Activated naive CD8-positive, alpha-beta T cell treated with anti-CD3 and anti-CD28 coated beads, Interleukin-2, amount 50 U/mL, for 24 hours (primary cell): ENCODE results near the gene KIAA2012.

ENCODE experiments used
- ATAC-seq: fragments of 150-1000 bp; cut with Tn5 transposase; one replicate; pipeline ENCODE4 v1.10.0; 2021
- DNase-seq: peaks from one replicate; pipeline ENCODE4 v3.0.0; 2021
- H3K27ac Mint-ChIP-seq: one replicate; pipeline ENCODE4 v1.8.0; 2021; ENCODE audit warnings: mild to moderate bottlenecking, mixed read lengths
- H3K27me3 Mint-ChIP-seq: one replicate; pipeline ENCODE4 v1.8.0; 2021; ENCODE audit warnings: mixed read lengths
- H3K36me3 Mint-ChIP-seq: one replicate; pipeline ENCODE4 v1.8.0; 2021; ENCODE audit warnings: low read depth, mixed read lengths
- H3K4me1 Mint-ChIP-seq: one replicate; pipeline ENCODE4 v1.8.0; 2021; ENCODE audit warnings: mixed read lengths
- H3K4me3 Mint-ChIP-seq: one replicate; pipeline ENCODE4 v1.8.0; 2021; ENCODE audit warnings: mild to moderate bottlenecking, moderate library complexity, mixed read lengths
- H3K9me3 Mint-ChIP-seq: one replicate; pipeline ENCODE4 v1.8.0; 2021; ENCODE audit warnings: mixed read lengths

KIAA2012 gene

DNA sequence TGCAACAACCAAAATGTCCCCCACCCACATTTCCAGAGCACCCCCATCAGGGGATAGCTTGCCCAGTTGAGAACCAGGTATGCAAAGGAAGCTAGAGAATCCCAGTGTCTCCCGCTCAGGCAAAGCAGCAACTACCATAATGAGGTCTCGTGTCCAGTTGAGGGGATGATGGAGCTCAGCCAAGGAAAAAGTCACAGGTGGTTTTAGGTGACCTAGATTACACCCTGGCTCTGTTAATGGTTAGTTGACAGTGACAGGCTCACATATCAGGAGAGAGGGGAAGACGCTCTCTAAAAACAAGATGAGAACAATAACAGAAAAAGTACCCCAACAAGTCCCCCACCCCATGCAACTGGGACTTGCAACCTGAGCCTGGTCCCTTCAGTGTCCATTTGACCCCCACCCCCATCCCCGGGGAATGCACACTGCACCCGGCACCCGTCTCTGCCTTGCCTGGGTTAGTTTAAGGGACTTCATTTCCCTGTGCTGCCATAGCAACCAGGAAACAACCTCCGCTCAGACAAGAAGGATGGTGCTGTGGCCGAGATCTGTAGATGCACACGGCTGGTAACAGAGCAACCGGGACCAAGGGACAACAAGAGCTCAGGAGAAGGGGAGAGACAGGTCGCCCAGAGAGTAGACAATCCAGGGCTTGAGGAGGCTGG, at the start of gene KIAA2012:
Gene KIAA2012 (plus strand): TSS at position 519 of the 665 bp plus-strand sequence. CDS start 373 bp downstream, outside the sequence.
- H3K36me3 Mint-ChIP-seq: no peaks in the 10 kb centered on the region
- no peak for DNase-seq
- H3K9me3 Mint-ChIP-seq: no peaks in the 10 kb centered on the region
- peaks cover 2% of the 10 kb centered on the region for H3K27me3 Mint-ChIP-seq
- no peak for ATAC-seq
- H3K4me1 Mint-ChIP-seq: peaks cover 3% of the 10 kb centered on the region
- H3K4me3 Mint-ChIP-seq: no peak within 1 kb of the TSS
- no peak within 1 kb of the TSS for H3K27ac Mint-ChIP-seq

- Mint-ChIP-seq H3K4me1 (no peaks in the 10 kb centered on the region), H3K27ac (no peak overlapping the region), H3K9me3 (no peaks in the 10 kb centered on the region), H3K4me3 (no peak overlapping the region), H3K27me3 (peaks cover 5% of the 10 kb centered on the region), H3K36me3 (no peaks in the 10 kb centered on the region)
- DNase-seq: no peak
- ATAC-seq: no peak
Measured at GRCh38 chr2:202023904-202024266, 49.2 kb upstream of the KIAA2012 start.

DNA sequence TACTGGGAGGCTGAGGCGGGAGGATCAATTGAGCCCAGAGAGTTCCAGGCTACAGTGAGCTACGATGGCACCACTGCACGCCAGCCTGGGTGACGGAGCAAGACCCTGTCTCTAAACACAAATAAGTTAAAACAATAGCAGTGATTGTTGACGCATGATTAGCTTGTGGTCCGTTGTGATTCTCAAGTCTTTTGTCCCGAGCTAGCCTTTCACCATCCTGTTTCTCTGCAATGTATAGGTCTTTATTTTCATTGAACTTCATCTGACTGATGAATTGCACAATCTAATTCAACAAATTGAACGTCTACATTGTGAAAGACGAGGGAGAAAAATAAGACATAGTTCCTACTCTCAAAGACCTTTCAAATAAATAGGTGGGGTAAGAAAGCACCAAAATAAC, 48.2 kb upstream of the KIAA2012 start:
- Mint-ChIP-seq H3K27ac (no peak overlapping the region), H3K36me3 (no peaks in the 10 kb centered on the region), H3K4me3 (no peak overlapping the region)

DNA sequence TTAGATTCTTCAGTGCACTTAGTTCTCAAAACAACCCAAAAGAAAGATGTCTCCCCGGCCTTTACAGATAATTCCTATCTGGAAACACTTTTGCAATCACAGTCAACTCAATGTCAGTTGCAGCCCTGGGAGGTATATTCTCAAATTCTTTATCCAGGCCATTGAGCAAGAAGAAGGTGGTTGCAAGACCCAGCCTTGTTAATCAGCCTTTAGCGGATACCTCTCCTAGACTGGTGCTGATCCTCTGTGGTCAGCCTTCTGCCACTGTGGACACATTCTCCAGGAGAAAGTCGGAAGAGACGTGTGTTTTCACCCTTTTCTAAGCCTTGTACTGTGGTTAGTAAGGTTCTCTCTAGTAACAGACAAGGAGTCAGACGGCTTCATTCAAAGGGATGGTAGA, 47.2 kb upstream of the KIAA2012 start:
- H3K36me3 Mint-ChIP-seq: no peaks in the 10 kb centered on the region
- no peak overlapping the region for H3K4me3 Mint-ChIP-seq
- H3K27me3 Mint-ChIP-seq: peaks cover 6% of the 10 kb centered on the region

More for the DNA sequence above, 48.2 kb upstream of the KIAA2012 start:
- Mint-ChIP-seq H3K4me1 (no peaks in the 10 kb centered on the region), H3K27me3 (peaks cover 5% of the 10 kb centered on the region), H3K9me3 (no peaks in the 10 kb centered on the region)
- no peak for DNase-seq
- no peak for ATAC-seq

DNA sequence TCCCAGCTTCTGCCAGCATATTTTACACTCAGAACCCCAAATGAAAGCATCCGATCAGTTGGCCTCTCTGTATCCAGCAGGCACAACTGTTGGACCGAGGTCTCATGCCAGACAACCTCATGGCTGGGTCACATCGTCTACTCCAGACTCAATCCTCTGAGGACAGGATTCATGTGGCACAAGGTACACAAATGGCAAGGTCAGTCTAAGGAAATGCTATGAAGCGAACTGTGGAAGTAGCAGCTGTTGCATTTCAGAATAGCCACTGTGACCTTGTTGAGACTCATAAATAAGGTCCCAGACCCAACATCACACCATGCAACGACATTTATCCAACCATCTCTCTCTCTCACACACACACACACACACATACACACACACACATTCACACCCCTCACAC, 46.5 kb upstream of the KIAA2012 start:
- no peak for ATAC-seq
- no peaks in the 10 kb centered on the region for H3K36me3 Mint-ChIP-seq
- peaks cover 12% of the 10 kb centered on the region for H3K27me3 Mint-ChIP-seq
- H3K27ac Mint-ChIP-seq: no peak overlapping the region
- DNase-seq: no peak
- no peaks in the 10 kb centered on the region for H3K4me1 Mint-ChIP-seq
- no peaks in the 10 kb centered on the region for H3K9me3 Mint-ChIP-seq
- no peak overlapping the region for H3K4me3 Mint-ChIP-seq

More for the DNA sequence above, 47.2 kb upstream of the KIAA2012 start:
- ATAC-seq (no peak), DNase-seq (no peak)
- Mint-ChIP-seq H3K27ac (no peak overlapping the region), H3K9me3 (no peaks in the 10 kb centered on the region), H3K4me1 (no peaks in the 10 kb centered on the region)

DNA sequence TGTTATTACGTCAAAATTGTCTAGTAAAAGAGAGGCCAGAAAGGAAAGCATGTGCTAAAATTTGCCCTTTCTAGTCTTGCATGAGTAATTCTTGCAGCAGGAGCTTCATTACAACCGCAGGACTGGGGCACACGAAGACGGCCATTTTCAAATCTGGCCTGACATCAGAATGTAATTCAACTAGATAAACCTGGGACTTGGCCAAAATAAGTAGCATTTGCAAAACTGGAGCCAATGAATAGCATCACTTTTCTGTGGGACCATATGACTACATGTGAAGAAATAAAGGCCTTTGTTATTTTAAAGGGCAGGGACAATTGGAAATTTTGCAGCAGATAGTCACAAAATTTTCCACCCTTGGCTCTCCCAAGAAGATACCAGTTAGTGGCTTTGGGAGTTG, 42.4 kb upstream of the KIAA2012 start:
- Mint-ChIP-seq H3K27ac (no peak overlapping the region), H3K27me3 (peaks cover 26% of the 10 kb centered on the region), H3K9me3 (no peaks in the 10 kb centered on the region), H3K4me3 (no peak overlapping the region), H3K4me1 (peaks cover 11% of the 10 kb centered on the region), H3K36me3 (no peaks in the 10 kb centered on the region)
- ATAC-seq (no peak), DNase-seq (no peak)

- Mint-ChIP-seq H3K27me3 (peaks cover 26% of the 10 kb centered on the region), H3K36me3 (no peaks in the 10 kb centered on the region), H3K27ac (no peak overlapping the region), H3K4me1 (peaks cover 11% of the 10 kb centered on the region), H3K9me3 (no peaks in the 10 kb centered on the region), H3K4me3 (peak overlapping the region; percentile 28)
- DNase-seq (no peak), ATAC-seq (no peak)
Measured at GRCh38 chr2:202031246-202031951, 41.7 kb upstream of the KIAA2012 start.

DNA sequence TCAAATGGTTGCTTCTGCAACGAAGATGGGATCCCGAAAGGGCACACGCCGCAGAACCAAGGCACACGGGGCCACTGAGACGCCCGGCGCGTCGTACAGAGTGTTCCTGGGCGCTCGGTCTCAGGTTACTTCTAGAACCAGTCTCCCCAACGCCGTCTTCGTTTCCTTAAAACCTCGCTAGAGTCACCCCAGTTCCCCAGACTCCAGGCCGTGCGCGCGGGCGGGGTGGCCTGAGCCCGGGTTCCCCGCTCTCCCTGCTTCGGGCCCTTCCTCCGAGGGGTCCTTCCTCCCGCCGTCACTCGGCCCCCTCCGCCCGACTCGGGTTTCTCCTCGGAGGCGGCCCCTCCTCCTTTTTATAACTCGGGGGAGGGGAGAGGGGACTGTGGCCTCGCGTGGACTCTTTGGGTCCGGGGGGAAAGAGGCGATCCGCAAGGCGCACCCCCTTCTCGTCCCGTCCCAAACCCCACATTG, 40.2 kb upstream of the KIAA2012 start:
- peaks cover 11% of the 10 kb centered on the region for H3K4me1 Mint-ChIP-seq
- no peaks in the 10 kb centered on the region for H3K9me3 Mint-ChIP-seq
- ATAC-seq (peak; percentile 8), DNase-seq (peak; percentile 36)
- H3K27ac Mint-ChIP-seq: no peak overlapping the region
- H3K36me3 Mint-ChIP-seq: no peaks in the 10 kb centered on the region
- H3K4me3 Mint-ChIP-seq: peak overlapping the region; percentile 79
- peaks cover 29% of the 10 kb centered on the region for H3K27me3 Mint-ChIP-seq

DNA sequence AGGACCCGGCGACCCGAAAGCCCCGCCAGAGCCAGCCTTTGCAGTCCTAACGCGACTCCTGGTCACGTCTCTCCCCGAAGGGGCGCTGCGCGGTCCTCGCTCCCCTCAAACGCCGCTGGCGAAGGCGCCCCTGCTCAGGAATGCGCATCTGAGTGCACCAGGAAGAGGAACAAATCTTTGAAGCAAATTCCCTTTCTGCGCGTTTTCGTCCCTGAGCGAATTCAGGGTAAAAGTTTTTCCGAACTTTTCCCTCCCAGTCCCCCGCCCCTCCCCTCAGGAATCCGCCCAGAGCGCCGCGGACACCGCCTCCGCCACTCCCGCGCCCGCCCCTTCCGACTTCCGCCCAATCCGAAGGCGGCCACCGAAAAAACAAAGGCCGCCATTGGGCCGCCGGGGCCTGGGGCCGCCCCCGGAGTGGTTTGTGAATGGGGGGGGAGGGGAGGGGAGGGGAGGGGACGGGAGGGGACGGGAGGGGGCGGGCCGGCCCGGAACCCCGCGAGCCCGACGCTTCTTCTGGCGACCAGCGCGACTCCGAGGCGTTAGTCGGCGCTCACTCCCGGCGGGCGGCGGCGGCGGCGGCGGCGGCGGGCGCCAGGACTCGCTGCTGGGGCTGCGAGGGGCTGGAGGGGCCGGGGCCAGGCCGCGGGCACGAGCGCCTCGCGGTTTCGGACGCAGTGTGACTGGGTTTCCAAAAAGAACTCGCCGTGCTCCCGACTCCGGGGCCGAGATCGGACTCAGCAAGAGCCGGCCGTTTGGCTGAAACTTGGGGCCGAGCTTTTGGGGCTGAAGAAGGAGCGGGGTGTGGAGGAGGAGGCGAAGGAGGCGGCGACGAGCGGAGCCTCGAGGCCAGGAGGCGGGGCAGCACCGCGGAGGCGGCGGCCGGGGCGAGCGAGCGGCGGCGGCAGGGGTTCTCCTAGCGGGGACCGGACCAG, 39.5 kb upstream of the KIAA2012 start, which contains the start of gene FZD7:
Gene FZD7 (plus strand): TSS at position 539 of the 932 bp plus-strand sequence. CDS start 793 bp downstream, outside the sequence.
- ATAC-seq (peak; percentile 76), DNase-seq (peak; percentile 86)
- H3K27me3 Mint-ChIP-seq: peaks cover 36% of the 10 kb centered on the region
- peak within 1 kb of the TSS; percentile 79 for H3K4me3 Mint-ChIP-seq
- H3K36me3 Mint-ChIP-seq: no peaks in the 10 kb centered on the region
- H3K27ac Mint-ChIP-seq: no peak within 1 kb of the TSS
- H3K9me3 Mint-ChIP-seq: no peaks in the 10 kb centered on the region
- H3K4me1 Mint-ChIP-seq: peaks cover 11% of the 10 kb centered on the region

DNA sequence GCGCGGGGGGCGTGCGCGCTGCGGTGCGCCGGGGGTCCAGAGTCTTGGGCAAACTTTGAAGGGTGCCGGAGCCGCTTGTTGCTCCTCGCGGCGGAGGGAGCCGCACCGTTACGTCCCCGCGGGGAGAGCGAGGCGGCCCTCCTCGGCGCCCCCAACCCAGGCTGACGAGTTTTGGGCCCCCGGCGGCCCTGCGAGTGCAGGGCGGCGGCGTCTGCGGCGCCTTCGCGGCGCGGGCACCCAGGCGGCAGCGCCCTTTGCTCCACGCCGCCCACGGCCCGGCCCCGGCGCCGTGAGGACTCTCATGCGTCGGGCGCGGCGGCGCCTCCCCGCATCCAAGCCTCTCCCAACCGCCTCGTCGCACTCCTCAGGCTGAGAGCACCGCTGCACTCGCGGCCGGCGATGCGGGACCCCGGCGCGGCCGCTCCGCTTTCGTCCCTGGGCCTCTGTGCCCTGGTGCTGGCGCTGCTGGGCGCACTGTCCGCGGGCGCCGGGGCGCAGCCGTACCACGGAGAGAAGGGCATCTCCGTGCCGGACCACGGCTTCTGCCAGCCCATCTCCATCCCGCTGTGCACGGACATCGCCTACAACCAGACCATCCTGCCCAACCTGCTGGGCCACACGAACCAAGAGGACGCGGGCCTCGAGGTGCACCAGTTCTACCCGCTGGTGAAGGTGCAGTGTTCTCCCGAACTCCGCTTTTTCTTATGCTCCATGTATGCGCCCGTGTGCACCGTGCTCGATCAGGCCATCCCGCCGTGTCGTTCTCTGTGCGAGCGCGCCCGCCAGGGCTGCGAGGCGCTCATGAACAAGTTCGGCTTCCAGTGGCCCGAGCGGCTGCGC, 38.6 kb upstream of the KIAA2012 start:
- peak; percentile 20 for ATAC-seq
- peaks cover 42% of the 10 kb centered on the region for H3K27me3 Mint-ChIP-seq
- peak overlapping the region; percentile 73 for H3K4me3 Mint-ChIP-seq
- H3K9me3 Mint-ChIP-seq: no peaks in the 10 kb centered on the region
- DNase-seq: peak; percentile 23
- no peak overlapping the region for H3K27ac Mint-ChIP-seq
- H3K36me3 Mint-ChIP-seq: no peaks in the 10 kb centered on the region
- peaks cover 11% of the 10 kb centered on the region for H3K4me1 Mint-ChIP-seq

- Mint-ChIP-seq H3K27ac (no peak overlapping the region), H3K4me3 (no peak overlapping the region), H3K27me3 (peaks cover 51% of the 10 kb centered on the region), H3K4me1 (peaks cover 11% of the 10 kb centered on the region), H3K36me3 (no peaks in the 10 kb centered on the region), H3K9me3 (no peaks in the 10 kb centered on the region)
- peak; percentile 40 for DNase-seq
- no peak for ATAC-seq
Measured at GRCh38 chr2:202035089-202035940, 37.7 kb upstream of the KIAA2012 start.

GRCh38 chr2:202035941-202036372, 37.1 kb upstream of the KIAA2012 start:
- peaks cover 52% of the 10 kb centered on the region for H3K27me3 Mint-ChIP-seq
- no peak overlapping the region for H3K27ac Mint-ChIP-seq
- no peak overlapping the region for H3K4me3 Mint-ChIP-seq
- H3K9me3 Mint-ChIP-seq: no peaks in the 10 kb centered on the region
- DNase-seq (no peak), ATAC-seq (no peak)
- H3K36me3 Mint-ChIP-seq: no peaks in the 10 kb centered on the region
- peaks cover 11% of the 10 kb centered on the region for H3K4me1 Mint-ChIP-seq

- Mint-ChIP-seq H3K27me3 (peaks cover 50% of the 10 kb centered on the region), H3K4me1 (peaks cover 11% of the 10 kb centered on the region), H3K4me3 (no peak overlapping the region), H3K27ac (no peak overlapping the region), H3K36me3 (no peaks in the 10 kb centered on the region), H3K9me3 (no peaks in the 10 kb centered on the region)
- DNase-seq: no peak
- ATAC-seq: no peak
Measured at GRCh38 chr2:202036601-202037037, 36.4 kb upstream of the KIAA2012 start.
